Iris pigment epithelial cell (primary cell): Measurements from ENCODE around the gene SARS1.

Source experiments
- DNase-seq: peaks from one replicate; pipeline ENCODE4 v3.0.0-alpha.2; 2011; ENCODE audit warnings: low read depth

The SARS1 gene

GRCh38 chr1:109262231-109263055 is 48.7 kb downstream of the SARS1 start:
- DNase-seq: no peak

GRCh38 chr1:109263234-109263596 is 49.5 kb downstream of the SARS1 start:
- no peak for DNase-seq

GRCh38 chr1:109263597-109264378 is 50.1 kb downstream of the SARS1 start:
- DNase-seq: peak; percentile 64

DNA sequence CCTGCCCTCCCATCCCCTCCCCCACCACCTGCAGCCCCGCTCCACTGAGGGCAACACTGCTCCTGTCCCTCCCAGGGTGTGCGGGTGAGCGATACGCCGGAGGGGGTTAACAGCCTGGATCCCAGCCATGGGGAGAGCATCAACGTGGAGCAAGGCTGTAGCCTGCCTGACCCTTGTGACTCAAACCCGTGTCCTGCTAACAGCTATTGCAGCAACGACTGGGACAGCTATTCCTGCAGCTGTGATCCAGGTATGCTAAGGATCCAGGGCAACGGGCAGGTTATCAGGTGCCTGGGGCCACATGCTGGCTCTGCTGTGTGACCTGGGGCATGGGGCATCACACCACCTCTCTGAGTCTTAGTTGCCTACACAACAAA is 50.6 kb downstream of the SARS1 start:
- no peak for DNase-seq

- DNase-seq: no peak
Observed at GRCh38 chr1:109265016-109265415, 51.3 kb downstream of the SARS1 start.

GRCh38 chr1:109265741-109266330 is 52.1 kb downstream of the SARS1 start:
- no peak for DNase-seq

DNA sequence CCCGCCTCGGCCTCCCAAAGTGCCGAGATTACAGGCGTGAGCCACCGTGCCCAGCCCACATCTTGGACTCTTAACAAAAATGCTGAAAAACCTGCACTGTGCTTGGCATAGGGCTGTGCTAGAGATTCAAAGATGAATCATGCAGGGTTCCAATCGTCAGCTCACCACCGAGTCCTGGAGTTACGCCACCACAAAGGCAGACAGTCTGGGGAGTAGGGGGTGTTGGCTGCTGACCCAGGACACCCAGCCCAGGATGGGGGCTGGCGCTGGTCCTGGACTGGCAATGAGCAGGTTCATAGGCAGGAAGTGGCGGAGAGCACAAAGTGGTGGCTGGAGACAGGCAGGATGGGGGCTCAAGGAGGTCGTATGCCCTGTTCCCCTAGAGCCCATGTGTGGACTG is 53.2 kb downstream of the SARS1 start:
- DNase-seq: peak; percentile 62

DNA sequence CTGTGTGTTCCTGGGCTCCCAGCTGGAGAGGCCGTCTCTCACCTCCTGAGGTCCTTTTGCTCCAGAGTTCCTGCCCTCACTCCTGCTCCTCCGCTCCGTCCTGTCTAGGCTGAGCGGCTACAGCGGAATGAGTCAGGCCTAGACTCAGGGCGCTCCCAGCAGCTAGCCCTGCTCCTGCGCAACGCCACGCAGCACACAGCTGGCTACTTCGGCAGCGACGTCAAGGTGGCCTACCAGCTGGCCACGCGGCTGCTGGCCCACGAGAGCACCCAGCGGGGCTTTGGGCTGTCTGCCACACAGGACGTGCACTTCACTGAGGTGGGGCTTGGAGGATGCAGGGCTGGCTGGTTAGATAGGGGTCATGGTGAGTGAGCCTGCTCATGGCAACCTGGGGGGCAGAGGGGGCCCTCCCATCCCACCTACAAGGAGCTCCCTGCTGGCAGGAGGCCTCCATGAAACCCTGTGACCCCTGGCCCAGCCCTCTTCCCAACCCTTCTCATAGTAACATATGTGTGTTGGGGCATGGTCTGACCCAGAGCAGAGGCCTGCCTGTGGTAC is 54.1 kb downstream of the SARS1 start:
- no peak for DNase-seq

- no peak for DNase-seq
Observed at GRCh38 chr1:109268431-109269211, 54.9 kb downstream of the SARS1 start.

DNA sequence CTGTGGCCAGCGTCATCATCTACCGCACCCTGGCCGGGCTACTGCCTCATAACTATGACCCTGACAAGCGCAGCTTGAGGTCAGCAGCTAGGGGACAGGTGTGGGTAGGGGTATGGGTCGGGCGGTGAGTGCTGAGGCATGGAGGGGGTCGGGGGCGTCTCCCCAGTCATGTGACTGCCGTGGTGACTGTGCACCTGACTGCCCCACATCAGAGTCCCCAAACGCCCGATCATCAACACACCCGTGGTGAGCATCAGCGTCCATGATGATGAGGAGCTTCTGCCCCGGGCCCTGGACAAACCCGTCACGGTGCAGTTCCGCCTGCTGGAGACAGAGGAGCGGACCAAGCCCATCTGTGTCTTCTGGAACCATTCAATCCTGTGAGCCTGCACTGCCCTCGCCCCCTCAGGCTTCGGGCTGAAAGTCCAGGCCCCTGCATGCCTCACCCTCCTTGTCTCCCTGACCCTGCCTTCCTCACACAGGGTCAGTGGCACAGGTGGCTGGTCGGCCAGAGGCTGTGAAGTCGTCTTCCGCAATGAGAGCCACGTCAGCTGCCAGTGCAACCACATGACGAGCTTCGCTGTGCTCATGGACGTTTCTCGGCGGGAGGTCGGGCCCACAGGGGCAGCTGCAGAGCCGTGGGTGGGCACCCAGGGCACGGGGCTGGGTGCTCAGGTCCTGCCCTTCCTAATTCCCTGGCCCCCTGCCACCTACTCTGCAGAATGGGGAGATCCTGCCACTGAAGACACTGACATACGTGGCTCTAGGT is 55.7 kb downstream of the SARS1 start:
- DNase-seq: no peak

- no peak for DNase-seq
Observed at GRCh38 chr1:109269981-109270622, 56.4 kb downstream of the SARS1 start.

- no peak for DNase-seq
Observed at GRCh38 chr1:109270623-109271317, 57.1 kb downstream of the SARS1 start.

- DNase-seq: no peak
Observed at GRCh38 chr1:109271458-109271857, 57.7 kb downstream of the SARS1 start.

DNA sequence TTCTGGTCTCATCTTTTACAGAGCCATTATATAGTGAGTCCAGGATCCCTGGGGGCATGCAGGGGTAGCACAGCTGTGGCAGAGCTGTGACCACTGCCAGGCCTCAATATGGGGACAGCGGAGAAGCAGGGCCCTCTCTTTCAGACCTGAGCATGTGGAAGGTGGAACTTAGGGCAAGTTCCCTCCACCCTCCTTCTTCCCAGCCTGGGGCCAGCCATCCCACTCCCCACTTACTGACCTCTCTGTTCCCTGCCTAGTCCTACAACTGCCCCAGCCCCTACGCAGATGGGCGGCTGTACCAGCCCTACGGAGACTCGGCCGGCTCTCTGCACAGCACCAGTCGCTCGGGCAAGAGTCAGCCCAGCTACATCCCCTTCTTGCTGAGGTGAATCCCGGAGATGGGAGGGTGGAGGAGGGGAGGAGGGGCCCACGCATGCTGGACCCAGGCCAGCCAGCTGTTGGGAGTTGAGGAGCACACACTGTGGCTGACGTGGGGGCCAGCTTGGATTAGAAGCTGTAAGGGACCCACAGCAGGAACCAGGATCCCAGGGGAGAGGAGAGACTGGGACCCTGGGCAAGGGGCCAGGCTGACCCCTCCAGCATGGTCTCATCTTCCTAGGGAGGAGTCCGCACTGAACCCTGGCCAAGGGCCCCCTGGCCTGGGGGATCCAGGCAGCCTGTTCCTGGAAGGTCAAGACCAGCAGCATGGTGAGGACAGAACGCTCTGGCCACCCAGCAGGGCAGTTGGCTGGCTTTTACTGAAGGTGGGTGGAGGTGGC is 58.5 kb downstream of the SARS1 start:
- no peak for DNase-seq

DNA sequence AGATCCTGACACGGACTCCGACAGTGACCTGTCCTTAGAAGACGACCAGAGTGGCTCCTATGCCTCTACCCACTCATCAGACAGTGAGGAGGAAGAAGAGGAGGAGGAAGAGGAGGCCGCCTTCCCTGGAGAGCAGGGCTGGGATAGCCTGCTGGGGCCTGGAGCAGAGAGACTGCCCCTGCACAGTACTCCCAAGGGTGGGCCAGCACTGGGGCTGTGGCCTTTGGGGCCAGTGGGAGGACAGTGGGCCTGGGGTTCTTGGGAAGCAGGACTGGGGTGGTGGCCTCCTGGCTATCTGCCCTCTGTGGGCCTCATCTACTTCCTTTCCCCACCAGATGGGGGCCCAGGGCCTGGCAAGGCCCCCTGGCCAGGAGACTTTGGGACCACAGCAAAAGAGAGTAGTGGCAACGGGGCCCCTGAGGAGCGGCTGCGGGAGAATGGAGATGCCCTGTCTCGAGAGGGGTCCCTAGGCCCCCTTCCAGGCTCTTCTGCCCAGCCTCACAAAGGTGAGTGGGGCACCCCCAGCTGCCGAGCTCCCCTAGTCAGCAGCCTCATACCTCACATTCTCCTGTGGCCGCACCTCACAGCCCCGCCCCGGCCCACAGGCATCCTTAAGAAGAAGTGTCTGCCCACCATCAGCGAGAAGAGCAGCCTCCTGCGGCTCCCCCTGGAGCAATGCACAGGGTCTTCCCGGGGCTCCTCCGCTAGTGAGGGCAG is 59.3 kb downstream of the SARS1 start:
- DNase-seq: no peak

DNA sequence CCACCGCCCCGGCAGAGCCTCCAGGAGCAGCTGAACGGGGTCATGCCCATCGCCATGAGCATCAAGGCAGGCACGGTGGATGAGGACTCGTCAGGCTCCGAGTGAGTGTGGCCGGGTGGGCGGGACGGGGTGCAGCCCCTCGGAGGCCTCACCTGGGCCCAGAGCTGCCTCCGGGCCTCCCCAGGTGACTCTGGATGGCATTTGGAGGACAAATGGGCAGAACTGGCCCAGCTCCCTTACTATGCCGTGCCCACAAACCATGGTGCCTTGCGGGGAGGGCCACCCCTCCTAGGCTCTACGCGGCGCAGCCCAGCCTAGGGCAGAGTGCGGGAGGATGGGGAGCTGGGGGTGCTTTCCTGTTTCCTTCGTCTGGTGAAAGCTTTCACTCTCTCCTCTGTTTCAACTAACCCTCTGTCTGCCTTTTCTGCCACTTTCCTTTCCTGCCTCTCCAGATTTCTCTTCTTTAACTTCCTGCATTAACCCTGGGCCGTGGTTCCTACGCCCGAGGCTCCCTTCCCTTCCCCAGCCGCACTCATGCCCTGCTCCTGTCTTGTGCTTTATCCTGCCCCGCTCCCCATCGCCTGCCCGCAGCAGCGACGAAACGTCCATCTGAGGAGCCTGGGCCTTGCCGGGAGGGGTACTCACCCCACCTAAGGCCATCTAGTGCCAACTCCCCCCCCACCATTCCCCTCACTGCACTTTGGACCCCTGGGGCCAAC is 60.0 kb downstream of the SARS1 start:
- DNase-seq: no peak

- DNase-seq: no peak
Observed at GRCh38 chr1:109274533-109275476, 61.1 kb downstream of the SARS1 start.
